Ectodermal cell (in vitro differentiated cells): ENCODE results near the gene SPOCK2.
"Not testable (repeated sequence)": the region's sequence is repeated elsewhere in the genome, so short reads cannot be mapped to it uniquely, and the experiment has no call there.

Experiments used
- H3K27ac ChIP-seq: 2 replicates; pipeline ENCODE4 v1.7.0; 2013; ENCODE audit warnings: mild to moderate bottlenecking, low read depth, low read length; ENCODE audit not compliant: insufficient read depth, poor library complexity, severe bottlenecking
- H3K27me3 ChIP-seq: 2 replicates; pipeline ENCODE4 v1.7.0; 2013; ENCODE audit warnings: mild to moderate bottlenecking, low read length; ENCODE audit not compliant: insufficient read depth, control insufficient read depth, poor library complexity, severe bottlenecking
- H3K36me3 ChIP-seq: one replicate; pipeline ENCODE4 v1.7.0; 2013; ENCODE audit warnings: low read length; ENCODE audit not compliant: control insufficient read depth, insufficient read depth
- H3K4me1 ChIP-seq: one replicate; pipeline ENCODE4 v1.7.0; 2013; ENCODE audit warnings: low read length; ENCODE audit not compliant: control insufficient read depth, insufficient read depth
- H3K4me3 ChIP-seq: 2 replicates; pipeline ENCODE4 v1.7.0; 2013; ENCODE audit warnings: low read depth, low read length, control low read depth; ENCODE audit not compliant: insufficient read depth
- H3K9me3 ChIP-seq: 2 replicates; pipeline ENCODE4 v1.7.0; 2013; ENCODE audit warnings: mild to moderate bottlenecking, low read length, moderate library complexity; ENCODE audit not compliant: control insufficient read depth
- WGBS, 2 experiments: methylation state at CpG; one replicate each; pipeline ENCODE4 v1.1.7; 2013; ENCODE audit warnings: missing lambda C conversion rate in 2 of 2; 5-methylcytosine and 5-hydroxymethylcytosine counted together

SPOCK2 gene

DNA sequence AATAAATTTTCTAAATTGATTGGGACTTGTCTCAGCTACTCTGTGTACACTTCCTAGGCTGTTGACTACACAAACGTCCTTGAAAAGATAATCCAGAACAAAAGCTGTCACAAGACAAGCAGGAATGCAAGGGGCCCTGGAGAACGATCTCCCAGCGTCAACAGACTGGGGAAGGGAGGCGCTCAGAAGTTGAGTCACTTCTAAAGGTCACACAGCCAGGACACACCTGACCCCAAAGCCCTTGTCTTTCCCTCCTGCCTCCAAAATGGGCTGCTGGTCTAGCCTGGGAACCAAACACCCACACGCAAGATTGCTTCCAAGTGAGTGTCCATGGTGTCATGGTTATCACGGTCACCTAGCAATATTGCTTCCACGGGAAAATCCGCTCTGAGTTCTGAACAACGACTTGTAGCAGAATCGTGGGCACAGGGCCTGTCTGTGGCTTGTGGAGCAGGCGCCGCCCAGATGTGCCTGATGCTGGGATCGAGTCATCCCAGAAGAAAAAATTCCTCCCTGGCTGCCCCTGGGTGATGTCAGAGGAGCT lies 49.8 kb downstream of the SPOCK2 start:
- Histone ChIP-seq H3K9me3 (no peaks in the 10 kb centered on the region), H3K4me1 (peaks cover 18% of the 10 kb centered on the region), H3K4me3 (no peak overlapping the region), H3K27me3 (no peaks in the 10 kb centered on the region), H3K36me3 (no peaks in the 10 kb centered on the region), H3K27ac (no peak overlapping the region)
- WGBS, 2 experiments, result 87 to 89% methylated on average over 13 of the region's 13 CpGs

GRCh38 chr10:72037811-72038210 lies 50.5 kb downstream of the SPOCK2 start:
- no peak overlapping the region for H3K4me3 ChIP-seq
- 49 to 60% methylated on average over 3 of the region's 3 CpGs for WGBS, 2 experiments
- H3K27ac ChIP-seq, result no peak overlapping the region
- peaks cover 18% of the 10 kb centered on the region for H3K4me1 ChIP-seq
- no peaks in the 10 kb centered on the region for H3K36me3 ChIP-seq
- no peaks in the 10 kb centered on the region for H3K9me3 ChIP-seq
- H3K27me3 ChIP-seq, result no peaks in the 10 kb centered on the region

DNA sequence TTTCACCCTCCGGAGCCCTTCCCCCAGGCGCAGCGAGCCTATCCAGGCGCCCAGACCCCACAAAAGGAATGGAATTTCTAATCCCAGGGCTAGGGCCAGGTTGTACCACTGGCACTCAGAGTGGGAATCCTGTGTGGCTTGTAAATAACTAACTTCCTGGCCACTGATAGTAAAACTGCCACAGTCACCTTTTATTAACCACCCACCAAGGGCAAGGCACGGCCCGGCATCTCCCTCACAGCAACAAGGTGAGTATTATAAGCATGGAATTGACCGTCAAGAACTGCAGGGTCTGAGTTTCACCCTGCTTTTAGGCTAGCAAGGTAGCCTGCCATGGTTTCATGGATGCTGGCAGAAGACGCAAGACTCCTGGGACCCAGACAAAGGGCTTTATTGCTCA lies 51.1 kb downstream of the SPOCK2 start:
- Histone ChIP-seq H3K36me3 (no peaks in the 10 kb centered on the region), H3K27me3 (no peaks in the 10 kb centered on the region), H3K4me3 (no peak overlapping the region), H3K4me1 (peaks cover 18% of the 10 kb centered on the region), H3K9me3 (no peaks in the 10 kb centered on the region), H3K27ac (no peak overlapping the region)
- 91 to 92% methylated on average over 8 of the region's 8 CpGs for whole genome bisulfite sequencing, 2 experiments

- no peaks in the 10 kb centered on the region for H3K36me3 ChIP-seq
- no peaks in the 10 kb centered on the region for H3K9me3 ChIP-seq
- 89 to 93% methylated on average over 13 of the region's 13 CpGs for WGBS, 2 experiments
- H3K27me3 ChIP-seq, result no peaks in the 10 kb centered on the region
- H3K4me1 ChIP-seq, result peaks cover 23% of the 10 kb centered on the region
- no peak overlapping the region for H3K27ac ChIP-seq
- no peak overlapping the region for H3K4me3 ChIP-seq
These were observed 53.0 kb downstream of the SPOCK2 start for GRCh38 chr10:72035252-72035887.

DNA sequence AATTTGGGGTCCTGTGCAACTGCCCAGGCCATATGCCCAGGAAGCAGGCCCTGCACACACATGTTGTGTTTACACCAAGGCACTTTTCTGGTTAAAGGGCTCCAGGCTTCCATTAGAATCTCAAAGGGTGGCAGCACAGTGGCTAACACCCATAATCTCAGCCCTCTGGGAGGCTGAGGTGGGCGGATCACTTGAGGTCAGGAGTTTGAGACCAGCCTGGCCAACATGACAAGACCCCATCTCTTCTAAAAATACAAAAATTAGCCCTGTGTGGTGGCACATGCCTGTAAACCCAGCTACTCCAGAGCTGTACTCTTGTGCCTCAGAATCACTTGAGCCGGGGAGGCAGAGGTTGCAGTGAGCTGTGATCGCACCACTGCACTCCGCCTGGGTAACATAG lies 53.6 kb downstream of the SPOCK2 start:
- H3K4me1 ChIP-seq, result peaks cover 23% of the 10 kb centered on the region
- 92 to 94% methylated on average over 4 of the region's 4 CpGs for WGBS, 2 experiments

DNA sequence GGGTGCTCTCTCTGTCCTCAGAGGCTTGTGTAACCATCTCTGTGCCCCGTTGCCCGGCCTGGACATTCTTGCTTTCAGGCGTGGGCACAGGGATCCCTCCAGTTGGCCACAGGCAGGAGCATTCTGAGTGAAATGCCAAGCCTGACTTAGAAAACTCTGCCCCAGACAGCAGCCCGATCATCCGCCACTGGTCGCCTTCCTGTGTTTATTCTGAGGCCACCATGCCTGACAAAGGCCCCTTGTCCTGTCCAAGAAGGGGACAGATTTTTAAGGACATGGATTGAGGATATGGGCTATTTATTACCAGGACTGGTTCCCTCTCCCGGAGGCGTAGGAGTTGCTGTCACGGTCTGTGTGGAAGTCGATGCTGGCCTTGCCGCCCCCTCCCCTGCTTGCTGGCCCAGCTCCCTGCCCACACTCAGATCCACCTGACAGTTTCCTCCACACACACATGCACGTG lies 54.3 kb downstream of the SPOCK2 start:
- Histone ChIP-seq H3K36me3 (no peaks in the 10 kb centered on the region), H3K4me1 (peaks cover 17% of the 10 kb centered on the region), H3K4me3 (no peak overlapping the region), H3K27me3 (no peaks in the 10 kb centered on the region), H3K27ac (no peak overlapping the region), H3K9me3 (no peaks in the 10 kb centered on the region)
- WGBS, 2 experiments, result 88 to 92% methylated on average over 12 of the region's 12 CpGs

More for the DNA sequence above, 53.6 kb downstream of the SPOCK2 start:
- Histone ChIP-seq H3K4me3 (no peak overlapping the region), H3K27ac (no peak overlapping the region), H3K9me3 (no peaks in the 10 kb centered on the region), H3K36me3 (no peaks in the 10 kb centered on the region), H3K27me3 (no peaks in the 10 kb centered on the region)

DNA sequence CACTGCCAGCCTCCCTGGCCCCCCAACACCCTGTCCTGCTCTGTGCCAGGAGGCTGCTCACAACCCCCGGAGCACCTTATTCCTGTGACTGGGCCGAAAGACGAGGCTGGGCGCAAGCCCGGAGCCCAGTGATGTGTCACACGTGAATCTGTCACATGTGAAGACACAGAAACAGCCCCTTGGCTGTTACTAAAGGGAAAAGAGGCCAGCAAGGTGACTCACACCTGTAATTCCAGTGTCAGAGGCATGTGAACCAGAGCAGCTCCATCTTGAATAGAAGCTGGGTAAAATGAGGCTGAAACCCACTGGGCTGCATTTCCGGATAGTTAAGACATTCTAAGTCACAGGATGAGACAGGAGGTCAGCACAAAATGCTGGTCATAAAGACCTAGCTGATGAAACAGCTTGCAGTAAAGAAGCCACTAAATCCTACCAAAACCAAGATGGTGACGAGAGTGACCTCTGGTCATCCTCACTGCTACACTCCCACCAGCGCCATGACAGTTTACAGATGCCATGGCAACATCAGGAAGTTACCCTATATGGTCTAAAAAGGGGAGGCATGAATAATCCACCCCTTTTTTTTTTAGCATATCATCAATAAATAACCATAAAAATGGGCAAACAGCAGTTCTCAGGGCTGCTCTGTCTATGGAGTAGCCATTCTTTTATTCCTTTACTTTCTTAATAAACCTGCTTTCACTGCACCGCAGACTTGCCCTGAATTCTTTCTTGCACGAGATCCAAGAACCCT lies 55.8 kb downstream of the SPOCK2 start:
- H3K27me3 ChIP-seq, H3K27ac ChIP-seq, H3K4me1 ChIP-seq, H3K36me3 ChIP-seq, H3K4me3 ChIP-seq, H3K9me3 ChIP-seq: not testable (repeated sequence)
- WGBS, 2 experiments, result 83 to 84% methylated on average over 11 of the region's 11 CpGs

DNA sequence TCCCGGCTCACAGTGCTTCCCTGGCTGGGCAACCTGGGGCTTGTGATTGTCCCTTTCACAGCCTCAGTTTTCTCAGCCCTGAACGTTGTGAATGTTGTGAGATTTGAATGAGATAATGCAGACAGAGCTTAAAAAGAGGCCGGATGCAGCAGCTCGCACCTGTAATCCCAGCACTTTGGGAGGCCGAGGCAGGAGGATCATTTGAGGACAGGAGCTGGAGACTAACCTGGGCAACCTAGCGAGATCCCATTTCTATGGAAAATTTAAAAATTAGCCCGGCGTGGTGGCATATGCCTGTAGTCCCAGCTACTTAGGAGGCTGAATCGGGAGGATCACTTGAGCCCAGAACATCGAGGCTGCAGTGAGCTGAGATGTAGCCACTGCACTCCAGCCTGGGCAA lies 56.6 kb downstream of the SPOCK2 start:
- peaks cover 8% of the 10 kb centered on the region for H3K4me1 ChIP-seq
- H3K9me3 ChIP-seq, result no peaks in the 10 kb centered on the region
- H3K27me3 ChIP-seq, result no peaks in the 10 kb centered on the region
- 91% methylated on average over 10 of the region's 10 CpGs for WGBS, 2 experiments
- no peak overlapping the region for H3K27ac ChIP-seq
- H3K4me3 ChIP-seq, result no peak overlapping the region
- H3K36me3 ChIP-seq, result no peaks in the 10 kb centered on the region

- H3K4me3 ChIP-seq, result no peak overlapping the region
- peaks cover 6% of the 10 kb centered on the region for H3K4me1 ChIP-seq
- no peak overlapping the region for H3K27ac ChIP-seq
- H3K27me3 ChIP-seq, result no peaks in the 10 kb centered on the region
- no peaks in the 10 kb centered on the region for H3K9me3 ChIP-seq
- no peaks in the 10 kb centered on the region for H3K36me3 ChIP-seq
- WGBS, 2 experiments, result 87 to 89% methylated on average over 19 of the region's 19 CpGs
These were observed 57.4 kb downstream of the SPOCK2 start for GRCh38 chr10:72030762-72031543.

DNA sequence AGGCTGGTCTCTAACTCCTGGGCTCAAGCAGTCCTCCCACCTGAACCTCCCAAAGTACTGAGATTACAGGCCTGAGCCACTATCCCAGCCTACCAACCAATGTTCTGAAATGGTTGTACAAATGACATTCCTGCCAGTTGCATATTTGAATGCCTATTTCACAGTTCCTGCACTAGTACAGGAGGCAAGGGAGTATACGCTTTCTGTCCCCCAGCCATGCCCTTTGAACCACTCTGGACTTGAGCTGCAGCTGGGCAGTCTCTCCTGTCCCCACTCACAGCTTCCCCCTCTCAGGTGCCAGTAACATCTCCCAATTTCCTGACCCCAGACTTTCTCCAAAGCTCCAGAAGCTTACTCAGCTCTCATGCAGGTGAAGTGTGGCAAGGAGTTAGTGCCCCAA lies 58.9 kb downstream of the SPOCK2 start:
- peaks cover 5% of the 10 kb centered on the region for H3K4me1 ChIP-seq
- no peaks in the 10 kb centered on the region for H3K9me3 ChIP-seq
- no peaks in the 10 kb centered on the region for H3K36me3 ChIP-seq
- no peaks in the 10 kb centered on the region for H3K27me3 ChIP-seq
- H3K4me3 ChIP-seq, result no peak overlapping the region
- 98 to 100% methylated on average over 1 of the region's 1 CpG for WGBS, 2 experiments
- H3K27ac ChIP-seq, result no peak overlapping the region
